ENCODE results near the gene CLCN6. TPM values are rescaled to one million over a fixed set of nuclear protein-coding genes. Genes with fewer than 3 reads are reported as not detected.

CLCN6 gene
- total RNA-seq, 1 donor = 18.6 TPM

GRCh38 chr1:11858968-11859871 lies 53.2 kb downstream of the CLCN6 start:
- TF ChIP-seq, protein P1, sequence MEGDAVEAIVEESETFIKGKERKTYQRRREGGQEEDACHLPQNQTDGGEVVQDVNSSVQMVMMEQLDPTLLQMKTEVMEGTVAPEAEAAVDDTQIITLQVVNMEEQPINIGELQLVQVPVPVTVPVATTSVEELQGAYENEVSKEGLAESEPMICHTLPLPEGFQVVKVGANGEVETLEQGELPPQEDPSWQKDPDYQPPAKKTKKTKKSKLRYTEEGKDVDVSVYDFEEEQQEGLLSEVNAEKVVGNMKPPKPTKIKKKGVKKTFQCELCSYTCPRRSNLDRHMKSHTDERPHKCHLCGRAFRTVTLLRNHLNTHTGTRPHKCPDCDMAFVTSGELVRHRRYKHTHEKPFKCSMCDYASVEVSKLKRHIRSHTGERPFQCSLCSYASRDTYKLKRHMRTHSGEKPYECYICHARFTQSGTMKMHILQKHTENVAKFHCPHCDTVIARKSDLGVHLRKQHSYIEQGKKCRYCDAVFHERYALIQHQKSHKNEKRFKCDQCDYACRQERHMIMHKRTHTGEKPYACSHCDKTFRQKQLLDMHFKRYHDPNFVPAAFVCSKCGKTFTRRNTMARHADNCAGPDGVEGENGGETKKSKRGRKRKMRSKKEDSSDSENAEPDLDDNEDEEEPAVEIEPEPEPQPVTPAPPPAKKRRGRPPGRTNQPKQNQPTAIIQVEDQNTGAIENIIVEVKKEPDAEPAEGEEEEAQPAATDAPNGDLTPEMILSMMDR (IDR thresholded peaks at IDR 0.05; ENCODE audit: insufficient read depth, low read depth, low read length) = peak; percentile 44
- H3K4me3 ChIP-seq (ENCODE audit: low read depth, low read length) = no peak overlapping the region
- peak; percentile 72 for DNase-seq (ENCODE audit: low read depth)

DNA sequence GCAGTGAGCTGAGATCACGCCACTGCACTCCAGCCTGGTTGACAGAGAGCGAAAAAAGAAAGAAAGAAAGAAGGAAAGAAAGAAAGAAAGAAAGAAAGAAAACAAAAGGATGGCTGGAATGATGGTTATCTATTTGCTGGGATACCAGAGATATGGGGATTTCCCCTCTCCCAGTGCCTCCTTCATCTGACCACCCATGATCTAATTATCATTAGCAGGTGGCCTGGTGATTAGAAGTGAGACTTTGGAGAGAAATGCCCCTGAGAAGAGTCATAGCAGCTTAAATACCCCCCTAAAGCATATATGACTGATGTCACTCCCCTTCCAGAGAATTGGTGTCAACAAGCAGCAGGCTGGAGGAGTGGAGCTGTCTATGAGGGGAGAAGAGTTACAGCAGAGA lies 54.1 kb downstream of the CLCN6 start:
- DNase-seq (ENCODE audit: low read depth) = no peak
- no peak overlapping the region for H3K4me3 ChIP-seq (ENCODE audit: low read depth, low read length)
- TF ChIP-seq, protein P1 (IDR thresholded peaks at IDR 0.05; ENCODE audit: insufficient read depth, low read depth, low read length) = no peak

- H3K4me3 ChIP-seq (ENCODE audit: low read depth, low read length) = no peak overlapping the region
- TF ChIP-seq, protein P1 (IDR thresholded peaks at IDR 0.05; ENCODE audit: insufficient read depth, low read depth, low read length) = no peak
- DNase-seq (ENCODE audit: low read depth) = no peak
Measured at GRCh38 chr1:11860587-11860986, 54.6 kb downstream of the CLCN6 start.

GRCh38 chr1:11862890-11863289 lies 56.9 kb downstream of the CLCN6 start:
- H3K4me3 ChIP-seq (ENCODE audit: low read depth, low read length) = no peak overlapping the region
- TF ChIP-seq, protein P1 (IDR thresholded peaks at IDR 0.05; ENCODE audit: insufficient read depth, low read depth, low read length) = no peak
- DNase-seq (ENCODE audit: low read depth) = no peak

DNA sequence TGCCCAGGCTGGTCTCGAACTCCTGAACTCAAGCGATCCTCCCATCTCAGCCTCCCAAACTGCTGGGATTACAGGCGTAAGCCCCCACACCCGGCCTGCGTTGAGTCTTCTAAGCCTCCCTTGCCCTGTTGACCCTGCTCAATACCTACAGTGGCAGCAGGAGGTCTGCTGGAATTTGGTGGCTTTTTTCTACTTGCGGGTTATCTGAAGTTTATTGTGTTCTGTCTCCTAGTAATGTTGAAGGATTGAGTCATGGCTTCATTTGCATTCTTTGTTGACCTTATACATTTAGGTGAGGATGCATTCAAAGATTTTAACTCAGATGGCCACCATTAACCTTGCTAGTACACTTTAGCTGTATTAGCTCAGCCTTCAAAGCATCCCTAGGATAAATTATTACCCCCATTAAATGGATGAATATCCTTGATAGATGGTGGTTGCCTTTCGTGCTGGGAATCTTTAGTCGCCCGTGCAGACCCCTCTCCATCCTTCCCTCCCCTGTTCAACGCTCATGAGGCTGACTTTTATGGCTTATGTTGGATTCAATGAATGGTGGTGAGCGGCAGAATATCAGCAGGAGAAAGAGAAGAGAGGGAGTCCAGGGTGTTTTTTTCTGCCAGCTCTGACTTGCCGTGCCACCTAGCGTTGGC lies 62.5 kb downstream of the CLCN6 start:
- DNase-seq (ENCODE audit: low read depth) = no peak
- no peak overlapping the region for H3K4me3 ChIP-seq (ENCODE audit: low read depth, low read length)
- TF ChIP-seq, protein P1 (IDR thresholded peaks at IDR 0.05; ENCODE audit: insufficient read depth, low read depth, low read length) = no peak

DNA sequence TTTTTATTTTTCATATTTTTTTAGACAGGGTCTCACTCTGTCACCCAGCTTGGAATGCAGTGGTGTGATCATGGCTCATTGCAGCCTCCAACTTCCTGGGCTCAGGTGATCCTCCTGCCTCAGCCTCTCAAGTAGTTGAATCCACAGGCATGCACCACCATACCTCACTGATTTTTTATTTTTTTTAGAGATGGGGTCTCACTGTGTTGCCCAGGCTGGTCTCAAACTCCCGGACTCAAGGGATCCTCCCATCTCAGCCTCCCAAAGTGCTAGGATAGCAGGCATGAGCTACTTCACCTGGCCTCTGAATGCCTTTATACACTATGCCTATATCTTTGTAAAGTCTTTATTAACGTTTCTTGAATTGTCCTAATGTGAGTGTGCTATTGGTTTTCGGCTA lies 63.1 kb downstream of the CLCN6 start:
- TF ChIP-seq, protein P1 (IDR thresholded peaks at IDR 0.05; ENCODE audit: insufficient read depth, low read depth, low read length) = no peak
- no peak for DNase-seq (ENCODE audit: low read depth)
- no peak overlapping the region for H3K4me3 ChIP-seq (ENCODE audit: low read depth, low read length)

All from fibroblast of villous mesenchyme (primary cell).